ENCODE measurements around the gene NDFIP1. TPM values are rescaled to one million over a fixed set of nuclear protein-coding genes. Genes with fewer than 3 reads are reported as not detected.

Gene NDFIP1
- total RNA-seq, 4 donors from 2014 or later = 19.1 to 92.2 (median 65.6) TPM

DNA sequence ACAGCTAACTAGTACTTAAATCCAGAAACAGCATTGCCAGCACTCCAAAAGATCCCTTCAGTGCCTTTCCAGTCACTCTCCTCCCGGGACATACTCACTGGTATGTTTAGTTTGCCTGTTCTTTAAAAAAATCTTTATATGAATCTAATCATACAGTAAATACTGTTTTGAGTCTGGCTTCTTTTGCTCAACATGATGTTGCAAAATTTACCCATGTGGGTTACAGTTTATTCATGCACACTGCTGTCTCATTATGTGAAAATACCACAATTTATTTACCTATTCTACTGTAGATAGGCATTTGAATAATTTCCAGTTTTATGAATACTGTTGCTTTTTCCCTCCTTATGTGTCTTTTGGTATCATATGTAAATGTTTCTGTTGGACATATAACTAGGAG lies 13.5 kb downstream of the NDFIP1 start:
- WGBS, 2 donors (ENCODE audit: low coverage in 1 of 2) = 31 to 70% methylated on average over 1 of the region's 1 CpG
- Histone ChIP-seq H3K4me3 (no peak overlapping the region), H3K27me3 (no peaks in the 10 kb centered on the region), H3K9me3 (no peaks in the 10 kb centered on the region), H3K27ac (no peak overlapping the region), H3K36me3 (no peaks in the 10 kb centered on the region), H3K4me1 (peaks cover 0 to 28% (median 0%) of the 10 kb centered on the region in 4 donors)
- TF ChIP-seq, protein P1, sequence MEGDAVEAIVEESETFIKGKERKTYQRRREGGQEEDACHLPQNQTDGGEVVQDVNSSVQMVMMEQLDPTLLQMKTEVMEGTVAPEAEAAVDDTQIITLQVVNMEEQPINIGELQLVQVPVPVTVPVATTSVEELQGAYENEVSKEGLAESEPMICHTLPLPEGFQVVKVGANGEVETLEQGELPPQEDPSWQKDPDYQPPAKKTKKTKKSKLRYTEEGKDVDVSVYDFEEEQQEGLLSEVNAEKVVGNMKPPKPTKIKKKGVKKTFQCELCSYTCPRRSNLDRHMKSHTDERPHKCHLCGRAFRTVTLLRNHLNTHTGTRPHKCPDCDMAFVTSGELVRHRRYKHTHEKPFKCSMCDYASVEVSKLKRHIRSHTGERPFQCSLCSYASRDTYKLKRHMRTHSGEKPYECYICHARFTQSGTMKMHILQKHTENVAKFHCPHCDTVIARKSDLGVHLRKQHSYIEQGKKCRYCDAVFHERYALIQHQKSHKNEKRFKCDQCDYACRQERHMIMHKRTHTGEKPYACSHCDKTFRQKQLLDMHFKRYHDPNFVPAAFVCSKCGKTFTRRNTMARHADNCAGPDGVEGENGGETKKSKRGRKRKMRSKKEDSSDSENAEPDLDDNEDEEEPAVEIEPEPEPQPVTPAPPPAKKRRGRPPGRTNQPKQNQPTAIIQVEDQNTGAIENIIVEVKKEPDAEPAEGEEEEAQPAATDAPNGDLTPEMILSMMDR (IDR thresholded peaks at IDR 0.05) = no peak
- TF ChIP-seq EP300 (IDR thresholded peaks at IDR 0.05; ENCODE audit: low read depth) = no peak
- no peak for TF ChIP-seq POLR2A (IDR thresholded peaks at IDR 0.05)
- no peak for TF ChIP-seq POLR2AphosphoS5 (IDR thresholded peaks at IDR 0.05)
- no peak for DNase-seq
- intact Hi-C loops (cut with DNase I; ENCODE audit: low total_unique reads) (no loop called here), in situ Hi-C loops (cut with MboI; ENCODE audit: low pct_ligation_motif_present in 1 of 4, low pct_unique_long_range_greater_than_20kb in 1 of 4, low sequenced_read_pairs in 3 of 4) (no loop called here)

DNA sequence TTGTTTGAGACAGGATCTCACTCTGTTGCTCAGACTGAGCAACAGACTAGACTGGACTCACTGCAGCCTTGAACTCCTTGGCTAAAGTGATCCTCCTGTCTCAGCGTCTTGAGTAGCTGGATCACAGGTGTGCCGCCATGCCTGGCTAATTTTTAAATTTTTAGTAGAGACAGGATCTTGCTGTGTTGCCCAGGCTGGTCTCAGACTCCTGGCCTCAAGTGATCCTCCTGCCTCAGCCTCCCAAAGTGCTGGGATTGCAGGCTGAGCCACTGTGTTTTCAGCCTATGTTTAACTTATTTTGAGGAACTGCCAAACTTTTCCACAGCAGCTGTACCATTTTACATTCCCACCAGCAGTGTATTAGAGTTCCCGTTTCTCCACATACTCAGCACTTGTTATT lies 16.8 kb downstream of the NDFIP1 start:
- in situ Hi-C loops (cut with MboI; ENCODE audit: low pct_ligation_motif_present in 1 of 4, low pct_unique_long_range_greater_than_20kb in 1 of 4, low sequenced_read_pairs in 3 of 4) (loop anchor here in 3 of 4 donors (25.0 kb wide), 1 partner anchor 438 kb away; the partner anchor contains the start of gene ARAP3 (in 3 of the 3)), intact Hi-C loops (cut with DNase I; ENCODE audit: low total_unique reads) (no loop called here)
- DNase-seq = no peak
- Histone ChIP-seq H3K4me3 (no peak overlapping the region), H3K36me3 (no peaks in the 10 kb centered on the region), H3K9me3 (no peaks in the 10 kb centered on the region), H3K4me1 (peaks cover 0 to 14% (median 0%) of the 10 kb centered on the region in 4 donors), H3K27ac (no peak overlapping the region), H3K27me3 (no peaks in the 10 kb centered on the region)
- 60 to 97% methylated on average over 1 to 3 of the region's 3 CpGs for WGBS, 2 donors (ENCODE audit: low coverage in 1 of 2)
- TF ChIP-seq, protein P1 (IDR thresholded peaks at IDR 0.05) = no peak
- no peak for TF ChIP-seq EP300 (IDR thresholded peaks at IDR 0.05; ENCODE audit: low read depth)
- no peak for TF ChIP-seq POLR2A (IDR thresholded peaks at IDR 0.05)
- no peak for TF ChIP-seq POLR2AphosphoS5 (IDR thresholded peaks at IDR 0.05)

DNA sequence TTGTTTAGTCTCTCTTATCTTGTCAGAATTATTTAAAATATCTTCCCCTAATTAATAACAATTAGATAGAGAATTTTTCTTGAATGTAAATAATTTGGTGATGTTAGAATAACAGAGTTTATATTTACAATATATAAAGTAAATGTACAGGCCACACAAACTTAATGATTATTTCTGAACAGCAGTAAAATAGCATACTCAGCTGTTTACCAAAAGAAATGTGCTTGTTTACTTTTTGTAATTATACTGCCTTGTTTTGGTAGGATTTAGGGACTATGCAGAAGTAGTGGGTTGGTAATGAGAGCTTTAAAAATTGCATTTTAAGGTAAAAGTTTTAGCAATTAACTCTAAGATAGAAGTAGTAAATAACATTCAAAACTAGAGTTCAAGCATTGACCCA lies 17.4 kb downstream of the NDFIP1 start:
- in situ Hi-C loops (cut with MboI; ENCODE audit: low pct_ligation_motif_present in 1 of 4, low pct_unique_long_range_greater_than_20kb in 1 of 4, low sequenced_read_pairs in 3 of 4) = loop anchor here in 3 of 4 donors (25.0 kb wide), 1 partner anchor 439 kb away; the partner anchor contains the start of gene ARAP3 (in 3 of the 3)
- intact Hi-C loops (cut with DNase I; ENCODE audit: low total_unique reads) = no loop called here
- DNase-seq = no peak
- H3K4me3 ChIP-seq = no peak overlapping the region
- no peak overlapping the region for H3K27ac ChIP-seq
- no peaks in the 10 kb centered on the region for H3K36me3 ChIP-seq
- H3K9me3 ChIP-seq = no peaks in the 10 kb centered on the region
- peaks cover 0 to 13% (median 0%) of the 10 kb centered on the region in 4 donors for H3K4me1 ChIP-seq
- TF ChIP-seq POLR2AphosphoS5 (IDR thresholded peaks at IDR 0.05) = no peak
- no peak for TF ChIP-seq POLR2A (IDR thresholded peaks at IDR 0.05)
- TF ChIP-seq, protein P1 (IDR thresholded peaks at IDR 0.05) = no peak
- TF ChIP-seq EP300 (IDR thresholded peaks at IDR 0.05; ENCODE audit: low read depth) = no peak
- no peaks in the 10 kb centered on the region for H3K27me3 ChIP-seq

DNA sequence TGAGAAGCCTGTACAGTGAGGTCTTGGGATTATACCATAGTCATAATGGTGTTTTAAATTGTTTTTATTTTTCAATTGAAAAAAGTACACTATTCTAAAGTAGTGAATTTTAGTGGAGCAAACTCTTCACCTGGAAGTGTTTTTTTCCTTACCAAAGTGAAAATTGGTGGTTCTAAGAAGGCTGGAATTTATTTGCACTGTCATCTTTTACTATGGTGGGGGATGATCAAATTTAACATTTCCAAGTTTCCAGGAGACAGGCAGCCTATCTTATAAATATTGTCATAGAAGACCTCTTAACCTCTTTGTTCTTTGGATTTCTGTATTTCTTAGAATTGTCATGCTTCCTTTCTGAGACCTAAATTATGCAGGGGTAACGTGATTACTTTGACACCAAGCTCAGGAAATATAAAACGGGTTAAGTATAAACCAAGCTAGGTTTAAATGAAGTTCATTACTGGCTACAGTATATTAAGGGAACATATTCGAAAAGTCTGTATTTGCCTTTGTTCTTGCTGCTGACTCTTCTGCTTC lies 20.2 kb downstream of the NDFIP1 start:
- no peaks in the 10 kb centered on the region for H3K27me3 ChIP-seq
- no peak overlapping the region for H3K27ac ChIP-seq
- WGBS, 2 donors (ENCODE audit: low coverage in 1 of 2) = 58 to 68% methylated on average over 3 of the region's 3 CpGs
- intact Hi-C loops (cut with DNase I; ENCODE audit: low total_unique reads) = no loop called here
- H3K4me1 ChIP-seq = peaks cover 0 to 13% (median 0%) of the 10 kb centered on the region in 4 donors
- H3K4me3 ChIP-seq = no peak overlapping the region
- H3K9me3 ChIP-seq = no peaks in the 10 kb centered on the region
- no peak for DNase-seq
- peaks cover 0 to 7% (median 3%) of the 10 kb centered on the region in 4 donors for H3K36me3 ChIP-seq
- in situ Hi-C loops (cut with MboI; ENCODE audit: low pct_ligation_motif_present in 1 of 4, low pct_unique_long_range_greater_than_20kb in 1 of 4, low sequenced_read_pairs in 3 of 4) = loop anchor here in 3 of 4 donors (25.0 kb wide), 1 partner anchor 441 kb away; the partner anchor contains the start of gene ARAP3 (in 3 of the 3)
- TF ChIP-seq EP300 (IDR thresholded peaks at IDR 0.05; ENCODE audit: low read depth) (no peak), POLR2AphosphoS5 (IDR thresholded peaks at IDR 0.05) (no peak), POLR2A (IDR thresholded peaks at IDR 0.05) (no peak)
- TF ChIP-seq, protein P1 (IDR thresholded peaks at IDR 0.05) = no peak

Measured in transverse colon (tissue), 4 donors.